Lower leg skin (tissue), 3 donors: ENCODE results near the gene TSPAN7.

Source experiments
- CTCF ChIP-seq, 3 donors: fragments of 450-650 bp; IDR thresholded peaks; one replicate each; pipeline ENCODE4 v1.5.1; 2016; ENCODE audit warnings: antibody characterized with exemption in 3 of 3, mild to moderate bottlenecking in 3 of 3, moderate library complexity in 2 of 3
- POLR2A ChIP-seq, 2 donors: fragments of 450-650 bp; IDR thresholded peaks; one replicate each; pipeline ENCODE4 v1.6.1; 2016 to 2017; ENCODE audit warnings: antibody characterized with exemption in 2 of 2, mild to moderate bottlenecking in 1 of 2, moderate library complexity in 1 of 2

DNA sequence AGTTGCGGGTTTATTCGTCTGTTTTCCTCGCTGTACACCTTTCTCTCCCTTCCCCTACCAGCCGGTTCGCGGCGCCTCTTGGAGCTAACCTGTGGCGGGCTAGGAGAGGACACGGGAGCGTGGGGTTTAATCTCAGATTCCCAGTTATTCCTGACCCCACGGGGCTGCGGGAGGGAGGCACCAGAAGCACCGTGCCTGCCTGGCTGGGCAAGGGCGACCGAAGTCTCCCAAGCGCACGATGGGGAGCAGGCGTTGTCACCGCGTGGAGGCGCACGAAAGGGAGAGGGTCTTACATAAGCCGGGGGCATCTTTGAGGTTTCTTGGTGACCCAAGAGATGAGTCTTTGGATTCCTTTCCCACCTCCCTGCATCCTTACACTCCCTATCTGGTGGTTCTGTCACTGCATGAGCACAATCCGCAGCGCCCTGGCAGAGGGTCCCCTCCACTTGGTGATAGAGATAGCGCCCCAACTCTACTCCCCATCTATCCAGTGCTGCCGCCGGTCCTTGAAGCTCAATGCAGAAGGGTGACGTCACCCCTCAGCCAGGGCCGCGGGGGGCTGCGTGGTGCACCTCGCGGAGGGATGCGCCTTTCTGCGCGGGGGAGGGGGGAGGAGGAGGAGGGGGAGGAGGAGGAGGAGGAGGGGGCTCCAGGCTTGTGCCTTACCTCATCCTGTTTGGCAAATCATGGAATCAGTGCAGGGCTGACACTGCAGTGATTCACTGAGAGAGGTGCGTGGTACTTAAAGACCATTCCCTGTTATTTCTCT, 793 bp downstream of the TSPAN7 start:
- TF ChIP-seq CTCF (IDR thresholded peaks at IDR 0.05) = no peak
- no peak for TF ChIP-seq POLR2A (IDR thresholded peaks at IDR 0.05)
